Stimulated activated CD4-positive, alpha-beta T cell treated with anti-CD3 and anti-CD28 coated beads, TNF-alpha, amount 100 ng/mL, for 24 hours (primary cell): ENCODE data around the gene RUNX3.
"Not testable (repeated sequence)": the region's sequence is repeated elsewhere in the genome, so short reads cannot be mapped to it uniquely, and the experiment has no call there.

Source experiments
- DNase-seq, 3 experiments: peaks; one replicate each; pipeline ENCODE4 v3.0.0-alpha.2; 2020; ENCODE audit warnings: low read depth in 3 of 3

The RUNX3 gene

DNA sequence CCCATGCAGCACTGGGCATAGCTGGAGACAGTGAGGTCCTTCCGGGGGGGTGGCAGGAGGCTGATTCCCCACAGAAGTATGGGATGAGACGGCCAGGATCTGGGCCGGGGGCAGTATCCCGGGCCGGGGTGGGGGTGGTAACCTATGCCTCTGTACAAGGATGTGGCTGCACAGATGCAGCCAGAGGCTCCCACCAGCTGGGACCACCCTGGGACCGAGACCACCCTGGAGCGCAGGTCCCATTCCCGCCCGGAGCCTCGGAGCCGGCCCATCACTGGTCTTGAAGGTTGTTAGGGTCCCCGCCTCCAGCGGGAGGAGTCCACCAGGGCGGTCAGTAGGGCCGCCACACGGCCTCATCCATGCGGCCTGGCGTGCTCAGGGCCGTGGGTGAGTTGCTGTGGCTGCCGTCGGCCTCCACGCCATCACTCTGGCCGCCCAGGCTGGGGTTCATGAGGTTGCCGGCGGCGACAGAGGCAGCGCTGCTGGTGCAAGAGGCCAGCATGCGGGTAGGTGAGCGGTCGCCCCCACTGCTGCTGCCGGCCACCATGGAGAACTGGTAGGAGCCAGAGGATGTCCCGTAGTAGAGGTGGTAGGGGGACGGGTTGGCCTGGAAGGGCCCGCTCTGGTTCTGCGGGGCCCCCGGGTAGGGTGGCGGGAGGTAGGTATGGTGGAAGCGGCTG is 28.1 kb downstream of the RUNX3 start:
- DNase-seq: no peak

GRCh38 chr1:24900985-24901781 is 28.9 kb downstream of the RUNX3 start:
- DNase-seq: no peak

- DNase-seq: no peak
Observed at GRCh38 chr1:24900486-24900849, 29.6 kb downstream of the RUNX3 start.

- no peak for DNase-seq
Observed at GRCh38 chr1:24899581-24900485, 30.2 kb downstream of the RUNX3 start.

- no peak for DNase-seq
Observed at GRCh38 chr1:24898909-24899439, 31.1 kb downstream of the RUNX3 start.

DNA sequence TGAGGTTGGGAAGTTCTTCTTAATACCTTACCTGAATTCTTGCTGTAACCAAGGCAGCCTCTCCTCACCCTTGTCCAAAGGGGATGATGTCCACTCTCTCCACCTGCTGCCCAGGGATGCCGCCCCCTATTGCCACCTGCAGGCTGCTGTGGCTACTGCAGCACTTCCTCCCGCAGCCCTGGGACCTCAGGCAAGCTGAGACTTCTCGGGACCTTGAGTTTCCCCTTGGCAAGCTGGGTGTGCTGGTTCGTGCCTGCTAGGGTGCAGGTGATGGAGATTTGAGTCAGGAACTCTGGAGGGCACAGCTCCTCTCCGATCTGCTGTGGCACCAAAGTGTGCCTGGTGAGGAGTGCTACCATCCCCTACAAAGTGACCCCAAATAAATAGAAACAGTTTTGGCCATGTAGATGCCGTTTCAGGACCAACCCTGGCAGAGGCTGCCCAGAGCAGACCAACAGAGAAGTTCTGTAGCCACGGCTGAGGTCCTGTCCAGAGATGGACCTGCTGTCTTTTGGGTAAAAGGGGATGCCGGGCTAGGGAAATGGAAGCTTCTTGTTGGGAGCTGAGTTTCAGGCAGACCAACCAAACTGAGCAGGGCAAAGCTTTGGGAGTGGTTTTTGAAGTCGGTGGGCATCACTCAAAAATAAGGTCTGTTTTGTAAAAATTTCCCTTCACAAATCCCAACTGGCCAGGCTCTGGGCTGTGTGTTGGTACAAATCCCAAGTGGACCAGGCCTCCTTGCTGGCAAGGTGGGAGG is 31.7 kb downstream of the RUNX3 start:
- peak in 1 of 3 experiments; percentile 24 for DNase-seq

- DNase-seq: no peak
Observed at GRCh38 chr1:24897263-24898151, 32.6 kb downstream of the RUNX3 start.

DNA sequence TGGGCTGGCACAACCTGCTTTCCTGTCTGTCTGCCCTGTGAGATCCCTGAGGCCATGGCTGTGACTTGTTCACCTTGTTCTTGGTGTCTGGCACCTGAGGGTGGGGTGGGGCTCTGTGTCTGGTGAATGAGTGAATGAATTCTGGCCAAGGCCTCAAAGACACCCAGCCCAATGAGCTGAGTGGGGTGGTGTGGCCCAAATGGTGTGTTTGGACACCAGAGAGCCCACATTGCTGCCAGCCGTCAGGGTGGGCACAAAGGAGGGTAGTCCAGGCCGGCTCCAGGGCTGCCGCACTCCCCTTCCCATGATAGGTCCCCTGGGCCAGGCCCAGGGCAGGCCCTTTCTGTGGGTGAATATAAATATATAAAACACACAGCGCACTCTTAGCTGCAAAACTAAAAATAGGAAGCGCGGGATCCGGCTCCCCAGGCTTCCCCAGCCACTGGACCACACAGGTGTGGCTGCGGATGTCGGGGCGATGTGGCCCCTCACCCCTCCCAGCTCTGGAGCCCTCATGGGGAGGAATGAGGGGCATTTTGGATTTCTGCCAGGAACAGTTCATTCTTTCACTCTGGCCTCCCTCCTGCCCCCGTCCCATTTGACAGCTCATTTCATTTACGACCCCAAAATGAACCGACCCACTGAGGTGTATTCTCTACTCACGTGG is 33.3 kb downstream of the RUNX3 start:
- DNase-seq: no peak

- DNase-seq: no peak
Observed at GRCh38 chr1:24896176-24896575, 33.9 kb downstream of the RUNX3 start.

- DNase-seq: no peak
Observed at GRCh38 chr1:24895511-24895910, 34.6 kb downstream of the RUNX3 start.

GRCh38 chr1:24894002-24894401 is 36.1 kb downstream of the RUNX3 start:
- DNase-seq: no peak

DNA sequence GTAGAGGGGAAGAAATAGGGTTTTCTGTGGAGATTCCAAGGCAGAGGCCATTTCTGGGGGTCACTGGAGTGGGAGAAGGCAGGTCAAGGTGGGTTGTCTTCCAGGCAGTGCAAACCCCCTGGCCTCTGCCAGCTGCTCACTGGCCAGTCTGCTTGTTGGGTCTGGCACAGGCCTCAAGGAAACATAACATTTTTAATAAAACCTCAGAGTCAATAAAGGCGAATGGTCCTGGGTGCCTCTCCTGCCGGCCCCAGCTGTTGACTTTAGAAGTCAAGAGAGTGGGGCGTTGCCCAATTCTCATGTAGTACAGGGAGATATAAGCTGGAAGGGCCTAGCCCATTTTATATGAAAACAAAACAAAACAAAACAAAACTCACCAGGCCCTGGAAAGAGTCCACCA is 36.6 kb downstream of the RUNX3 start:
- no peak for DNase-seq

DNA sequence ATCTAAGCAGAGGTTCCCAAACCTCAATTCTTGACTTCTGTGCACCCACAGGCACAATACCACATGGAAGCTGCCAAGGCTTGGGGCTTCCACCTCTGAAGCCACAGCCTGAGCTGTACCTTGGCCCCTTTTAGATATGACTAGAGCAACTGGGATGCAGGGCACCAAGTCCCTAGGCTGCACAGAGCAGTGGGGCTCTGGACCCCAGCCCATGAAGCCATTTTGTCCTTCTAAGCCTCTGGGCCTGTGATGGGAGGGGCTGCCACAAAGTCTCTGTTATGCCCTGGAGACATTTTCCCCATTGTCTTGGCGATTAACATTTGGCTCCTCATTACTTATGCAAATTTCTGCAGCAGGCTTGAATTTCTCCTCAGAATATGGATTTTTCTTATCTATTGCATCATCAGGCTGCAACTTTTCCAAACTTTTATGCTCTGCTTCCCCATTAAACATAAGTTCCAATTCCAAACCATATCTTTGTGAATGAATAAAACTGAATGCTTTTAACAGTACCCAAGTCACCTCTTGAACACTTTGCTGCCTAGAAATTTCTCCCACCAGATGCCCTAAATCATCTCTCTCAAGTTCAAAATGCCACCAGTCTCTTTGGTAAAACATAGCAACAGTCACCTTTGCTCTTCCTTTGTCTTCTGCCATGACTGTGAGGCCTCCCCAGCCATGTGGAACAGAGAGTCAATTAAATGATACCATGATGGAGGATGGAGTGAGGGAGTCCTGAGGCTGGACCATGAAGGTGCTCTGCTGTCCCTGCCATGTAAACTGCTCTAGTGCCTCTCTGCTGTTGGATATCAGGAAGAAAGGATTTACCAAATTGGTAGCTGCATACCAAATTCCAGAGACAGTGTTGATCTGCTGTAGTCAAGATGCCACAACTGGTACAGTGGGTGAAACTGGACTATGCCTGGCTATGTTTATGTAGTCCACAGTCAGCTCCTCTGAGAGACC is 37.6 kb downstream of the RUNX3 start:
- no peak for DNase-seq

GRCh38 chr1:24891367-24891766 is 38.7 kb downstream of the RUNX3 start:
- DNase-seq: not testable (repeated sequence)

- DNase-seq: no peak
Observed at GRCh38 chr1:24890887-24891286, 39.2 kb downstream of the RUNX3 start.

DNA sequence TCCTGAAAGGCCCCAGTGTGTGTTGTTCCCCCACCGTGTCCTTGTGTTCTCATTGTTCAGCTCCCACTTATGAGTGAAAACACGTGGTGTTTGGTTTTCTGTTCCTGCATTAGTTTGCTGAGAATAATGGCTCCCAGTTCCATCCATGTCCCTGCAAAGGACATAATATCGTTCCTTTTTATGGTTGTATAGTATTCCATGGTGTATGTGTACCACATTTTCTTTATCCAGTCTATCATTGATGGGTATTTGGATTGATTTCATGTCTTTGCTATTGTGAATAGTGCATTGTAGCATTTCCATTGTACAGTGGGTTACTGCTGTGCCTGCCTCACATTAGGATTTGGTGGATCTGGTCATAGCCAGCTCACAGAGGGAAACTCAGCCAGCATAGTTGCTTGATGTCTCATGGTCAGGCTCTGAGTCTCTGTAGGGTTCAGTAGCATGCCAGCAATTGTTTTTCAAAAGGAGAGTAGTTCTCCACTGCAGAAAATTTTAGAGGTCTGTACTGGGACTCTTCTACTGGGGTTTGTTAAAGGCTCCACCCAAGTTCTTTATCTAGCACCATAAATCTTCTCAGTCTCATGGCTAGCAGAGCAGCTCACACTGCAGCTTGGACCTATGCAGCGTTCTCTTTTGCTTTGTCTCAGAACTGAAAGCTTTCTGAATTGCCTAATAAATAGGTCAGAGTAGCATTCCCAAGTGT is 41.0 kb downstream of the RUNX3 start:
- no peak for DNase-seq

- no peak for DNase-seq
Observed at GRCh38 chr1:24888061-24888970, 41.8 kb downstream of the RUNX3 start.
